ENCODE results near the gene CUL9.

GRCh38 chr6:43254138-43254817 is 72.3 kb downstream of the CUL9 start:
- TF ChIP-seq CTCF (IDR thresholded peaks at IDR 0.05) (no peak), POLR2A (IDR thresholded peaks at IDR 0.05) (no peak)

Data from esophagus squamous epithelium (tissue), 4 donors.